ENCODE measurements around the gene CTBP1.

DNA sequence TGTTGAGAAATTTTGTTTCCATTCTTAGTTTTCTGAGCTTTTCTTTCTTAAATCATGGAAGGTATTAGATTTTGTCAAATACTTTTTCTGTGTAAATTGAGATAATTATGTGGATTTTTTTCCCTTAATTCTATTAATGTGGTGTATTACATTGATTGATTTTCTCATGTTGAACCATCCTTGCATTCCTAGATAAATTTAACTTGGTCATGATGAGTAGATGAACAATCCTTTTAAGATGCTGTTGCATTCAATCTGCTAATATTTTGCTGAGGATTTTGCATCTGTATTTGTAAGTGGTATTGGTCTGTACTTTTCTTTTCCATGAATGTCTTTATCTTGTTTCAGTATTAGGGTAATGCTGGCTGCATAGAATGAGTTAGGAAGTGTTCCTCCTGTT, 20.3 kb upstream of the CTBP1 start:
- no peak for TF ChIP-seq CTCF (IDR thresholded peaks at IDR 0.05)
- TF ChIP-seq POLR2A (IDR thresholded peaks at IDR 0.05) = no peak

Measured in breast epithelium (tissue), 3 donors.